GM12872 (cell line): ENCODE data around the gene FAM187B.

Source experiments
- TF ChIP-seq, protein P1 (sequence below): IDR thresholded peaks from 3 replicates; pipeline ENCODE4 v1.5.1; 2011; ENCODE audit warnings: low read depth, mild to moderate bottlenecking, low read length, moderate library complexity; ENCODE audit not compliant: insufficient read depth

The FAM187B gene

GRCh38 chr19:35209646-35210045, 18.9 kb downstream of the FAM187B start:
- TF ChIP-seq, protein P1, sequence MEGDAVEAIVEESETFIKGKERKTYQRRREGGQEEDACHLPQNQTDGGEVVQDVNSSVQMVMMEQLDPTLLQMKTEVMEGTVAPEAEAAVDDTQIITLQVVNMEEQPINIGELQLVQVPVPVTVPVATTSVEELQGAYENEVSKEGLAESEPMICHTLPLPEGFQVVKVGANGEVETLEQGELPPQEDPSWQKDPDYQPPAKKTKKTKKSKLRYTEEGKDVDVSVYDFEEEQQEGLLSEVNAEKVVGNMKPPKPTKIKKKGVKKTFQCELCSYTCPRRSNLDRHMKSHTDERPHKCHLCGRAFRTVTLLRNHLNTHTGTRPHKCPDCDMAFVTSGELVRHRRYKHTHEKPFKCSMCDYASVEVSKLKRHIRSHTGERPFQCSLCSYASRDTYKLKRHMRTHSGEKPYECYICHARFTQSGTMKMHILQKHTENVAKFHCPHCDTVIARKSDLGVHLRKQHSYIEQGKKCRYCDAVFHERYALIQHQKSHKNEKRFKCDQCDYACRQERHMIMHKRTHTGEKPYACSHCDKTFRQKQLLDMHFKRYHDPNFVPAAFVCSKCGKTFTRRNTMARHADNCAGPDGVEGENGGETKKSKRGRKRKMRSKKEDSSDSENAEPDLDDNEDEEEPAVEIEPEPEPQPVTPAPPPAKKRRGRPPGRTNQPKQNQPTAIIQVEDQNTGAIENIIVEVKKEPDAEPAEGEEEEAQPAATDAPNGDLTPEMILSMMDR: no peak

- TF ChIP-seq, protein P1: no peak
Measured at GRCh38 chr19:35208121-35208520, 20.4 kb downstream of the FAM187B start.

- TF ChIP-seq, protein P1: no peak
Measured at GRCh38 chr19:35207391-35207871, 21.1 kb downstream of the FAM187B start.

DNA sequence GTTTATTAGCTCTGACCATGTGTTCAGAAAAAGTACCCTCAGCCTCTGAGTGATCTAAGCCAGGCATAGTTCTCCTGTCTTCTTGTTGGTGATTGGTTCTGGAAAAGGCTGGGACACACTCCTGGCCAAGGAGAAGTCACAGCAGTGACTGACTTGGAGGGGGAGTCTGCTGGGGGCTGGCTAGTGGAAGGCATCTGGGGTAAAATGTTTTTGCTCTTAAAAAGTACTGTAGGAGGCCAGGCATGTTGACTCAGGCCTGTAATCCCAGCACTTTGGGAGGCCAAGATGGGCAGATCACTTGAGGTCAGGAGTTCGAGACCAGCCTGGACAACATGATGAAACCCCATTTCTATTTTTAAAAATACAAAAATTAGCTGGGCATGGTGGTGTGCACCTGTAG, 21.7 kb downstream of the FAM187B start:
- TF ChIP-seq, protein P1: no peak

GRCh38 chr19:35206379-35206778, 22.2 kb downstream of the FAM187B start:
- TF ChIP-seq, protein P1: no peak

DNA sequence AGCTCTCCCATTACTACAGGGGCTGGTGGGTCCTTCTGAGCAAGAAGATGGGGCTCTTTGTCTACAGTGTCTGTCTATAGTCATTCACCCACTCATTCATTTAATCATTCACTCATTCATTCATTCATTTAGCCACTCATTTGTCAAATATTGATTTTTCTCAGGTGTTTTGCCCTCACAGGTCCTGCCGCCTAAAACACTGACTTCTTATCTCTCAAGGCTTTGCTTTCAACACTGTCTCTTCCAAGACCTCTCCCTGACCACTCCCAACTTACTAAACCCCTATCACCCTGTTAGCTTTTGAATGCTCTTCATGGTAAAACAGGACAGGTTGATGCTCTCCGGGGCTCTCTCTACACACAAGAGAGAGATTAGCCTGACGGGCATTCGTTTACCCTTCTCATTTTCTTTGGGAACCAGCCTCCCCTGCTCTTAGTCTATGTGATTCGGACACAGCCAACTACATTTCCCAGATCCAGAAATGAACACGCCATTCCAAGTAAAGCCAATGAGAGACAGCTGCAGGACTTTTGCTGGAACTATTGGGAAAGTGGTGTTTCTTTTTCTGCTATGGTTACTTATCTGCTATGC, 22.7 kb downstream of the FAM187B start:
- TF ChIP-seq, protein P1: no peak

- TF ChIP-seq, protein P1: no peak
Measured at GRCh38 chr19:35204799-35205732, 23.5 kb downstream of the FAM187B start.
